ENCODE data around the gene TGFBR3.

Gene TGFBR3

GRCh38 chr1:91796390-91796654, 89.6 kb downstream of the TGFBR3 start:
- DNase-seq = no peak

DNA sequence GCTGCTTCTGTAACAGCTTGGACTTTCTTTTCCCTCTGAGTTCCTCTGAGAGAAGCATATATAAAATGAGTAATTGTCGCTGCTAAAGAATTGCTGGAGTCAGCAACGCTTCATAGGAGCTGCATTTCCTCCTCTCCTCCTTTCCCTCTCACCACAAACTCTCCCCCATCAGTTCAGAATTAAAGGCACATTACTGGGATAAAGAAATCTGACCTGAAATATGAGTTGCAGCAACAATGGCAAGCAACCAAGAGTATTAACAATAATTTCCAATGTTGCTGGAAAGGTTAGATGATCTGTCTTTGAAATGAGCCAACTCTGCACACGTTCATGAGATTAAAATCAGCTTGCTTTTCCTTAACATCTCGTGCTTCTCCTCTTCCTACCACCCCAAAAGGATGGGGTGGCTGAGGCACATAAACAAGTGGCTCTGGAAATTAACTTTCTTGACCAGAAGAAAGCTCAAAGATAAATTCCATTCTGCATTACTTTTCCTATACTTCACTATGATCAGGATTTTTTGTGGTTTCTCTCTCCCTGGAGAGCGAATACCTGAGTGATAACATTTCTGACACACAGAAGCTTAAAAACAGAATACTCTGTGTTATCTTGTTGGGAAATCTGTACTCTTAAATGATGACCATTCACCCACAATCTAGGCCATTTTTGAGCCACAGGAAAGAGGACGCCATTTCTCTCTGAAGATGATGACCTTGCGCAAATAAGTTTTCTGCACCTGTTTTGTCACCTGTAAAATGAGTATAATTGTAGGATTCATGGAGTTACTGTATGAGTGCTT, 90.2 kb downstream of the TGFBR3 start:
- no peak for DNase-seq

DNA sequence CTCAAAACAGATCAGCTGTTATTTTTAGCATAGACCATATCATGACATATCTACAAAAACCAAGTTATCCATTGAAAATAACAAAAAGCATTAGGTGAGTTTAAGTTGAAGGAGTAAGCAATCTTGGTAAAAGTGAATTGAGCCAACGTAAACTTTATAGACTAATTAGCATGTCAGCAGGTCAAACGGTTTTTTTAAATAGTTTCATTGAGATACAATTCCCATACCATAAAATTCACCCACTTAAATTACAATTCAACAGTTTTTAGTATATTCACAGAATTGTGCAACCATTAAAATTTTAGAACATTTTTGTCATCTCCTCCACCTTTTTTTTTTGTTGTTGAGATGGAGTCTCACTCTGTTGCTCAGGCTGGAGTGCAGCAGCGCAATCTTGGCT, 92.1 kb downstream of the TGFBR3 start:
- no peak for DNase-seq

GRCh38 chr1:91793189-91793588, 92.8 kb downstream of the TGFBR3 start:
- no peak for DNase-seq

DNA sequence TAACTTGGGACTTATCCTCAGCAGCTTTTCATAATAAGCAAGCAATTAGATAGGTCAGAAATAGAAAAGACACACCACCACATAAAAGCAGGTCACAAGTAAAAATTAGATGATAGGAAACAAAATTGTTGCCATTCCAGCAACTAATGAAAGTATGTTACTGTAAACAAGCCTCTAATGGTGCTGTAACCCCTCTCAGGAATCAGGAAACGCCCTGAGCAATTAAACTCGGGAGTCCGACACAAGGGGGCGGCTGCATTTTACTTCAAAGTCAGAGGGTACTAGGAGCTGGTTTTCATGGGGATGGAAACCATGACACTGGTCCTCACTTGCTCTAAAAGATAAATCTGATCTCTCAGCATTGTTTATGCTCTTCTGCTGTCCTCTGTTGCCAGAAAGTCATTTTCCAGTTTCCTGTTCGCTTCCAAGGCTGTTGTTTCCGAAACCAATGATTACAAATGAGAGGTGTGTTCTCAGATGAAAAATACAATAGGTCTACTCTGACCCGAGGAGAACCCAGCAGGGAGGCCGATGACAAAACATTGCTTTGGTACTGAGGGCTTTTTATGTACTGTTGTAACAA, 93.4 kb downstream of the TGFBR3 start:
- no peak for DNase-seq

GRCh38 chr1:91791691-91792488, 94.1 kb downstream of the TGFBR3 start:
- DNase-seq = no peak

DNA sequence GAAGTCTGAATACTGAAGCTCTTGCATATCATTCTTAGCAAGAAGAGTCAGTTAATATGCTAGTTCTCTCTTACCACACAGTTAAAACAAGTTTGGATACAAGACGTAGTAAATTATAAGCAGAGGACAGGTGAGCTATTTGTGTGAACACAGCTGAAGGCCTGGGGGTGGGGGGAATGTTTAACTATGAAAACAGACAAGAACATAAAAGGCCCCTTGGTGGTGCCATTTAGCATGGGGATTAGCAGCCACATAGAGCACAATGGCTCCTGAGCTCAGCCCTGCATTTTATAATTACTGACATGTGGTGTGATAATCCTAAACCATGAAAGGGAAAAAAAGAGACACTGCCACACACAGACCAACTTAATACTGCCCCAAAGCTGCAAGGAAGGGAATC, 94.8 kb downstream of the TGFBR3 start:
- DNase-seq = no peak

DNA sequence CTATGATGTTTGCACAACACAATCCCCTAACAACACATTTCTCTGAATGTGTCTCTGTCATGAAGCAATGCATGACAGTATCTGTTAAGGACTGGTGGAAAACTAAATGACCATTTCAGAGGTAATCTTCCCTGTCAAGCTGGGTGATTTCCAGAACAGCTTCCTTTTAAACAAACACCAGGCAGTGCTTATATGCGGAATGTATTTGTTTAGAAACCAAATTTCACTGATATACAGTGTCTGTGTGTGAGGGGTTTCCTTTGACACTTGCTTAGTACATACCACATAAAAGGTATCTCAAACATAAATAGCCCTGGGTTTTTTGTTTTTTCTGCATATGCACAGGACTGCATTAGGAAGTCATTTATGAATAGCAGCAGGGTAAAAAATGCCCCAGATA, 95.6 kb downstream of the TGFBR3 start:
- DNase-seq = no peak

DNA sequence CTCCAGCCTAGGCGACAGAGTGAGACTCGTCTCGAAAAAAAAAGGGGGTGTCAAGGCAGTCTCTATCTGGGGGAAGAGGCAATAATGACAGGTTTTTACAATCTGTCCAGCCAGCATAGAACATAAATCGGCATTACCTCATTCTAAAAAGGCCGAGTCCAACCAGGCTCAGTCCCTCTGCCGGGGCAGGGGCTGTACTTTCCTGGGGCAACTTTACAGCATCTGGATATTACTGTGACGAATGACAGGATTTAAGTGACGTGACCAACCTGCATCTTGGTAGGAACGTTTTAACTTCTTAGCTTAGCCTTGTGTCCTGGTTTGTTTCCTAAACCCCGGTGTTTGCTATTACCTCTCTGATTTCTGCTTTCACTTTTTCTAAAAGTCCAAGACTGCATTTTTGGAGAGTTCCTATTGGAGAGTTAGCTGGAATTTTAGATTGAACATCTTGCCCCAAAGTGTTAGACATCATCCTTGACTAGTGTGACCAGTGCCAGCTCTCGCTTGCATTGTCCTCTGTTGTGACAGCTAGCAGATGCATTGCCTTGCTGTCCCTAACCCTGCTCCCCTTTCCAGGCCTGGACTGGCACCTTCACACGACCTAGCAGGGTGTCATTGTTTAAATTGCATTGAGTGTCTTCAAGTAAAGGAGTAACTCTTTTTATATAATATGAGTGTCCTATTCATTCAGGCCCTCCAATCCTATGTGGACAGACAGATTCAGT, 96.5 kb downstream of the TGFBR3 start:
- DNase-seq = no peak

DNA sequence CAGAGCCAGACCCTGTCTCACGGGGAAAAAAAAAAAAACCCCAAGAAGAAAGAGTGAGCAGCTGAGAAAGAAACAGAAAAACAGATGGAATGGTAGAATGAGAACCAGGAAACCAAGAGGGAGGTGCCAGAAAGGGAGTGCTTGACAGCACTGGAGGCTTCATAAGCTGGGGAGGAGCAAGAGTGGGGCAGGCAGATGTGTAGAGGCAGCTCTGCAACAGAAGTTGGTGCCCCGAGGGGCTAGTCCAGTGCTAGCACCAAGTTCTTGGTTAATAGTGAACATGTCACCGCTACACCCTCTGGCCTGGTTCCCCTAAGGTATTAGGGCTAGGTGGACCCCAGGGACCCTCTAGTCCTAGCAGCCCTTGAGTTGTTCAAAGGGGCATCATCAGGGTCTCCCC, 98.0 kb downstream of the TGFBR3 start:
- no peak for DNase-seq

- DNase-seq = no peak
Measured at GRCh38 chr1:91784616-91785015, 101.3 kb downstream of the TGFBR3 start.

DNA sequence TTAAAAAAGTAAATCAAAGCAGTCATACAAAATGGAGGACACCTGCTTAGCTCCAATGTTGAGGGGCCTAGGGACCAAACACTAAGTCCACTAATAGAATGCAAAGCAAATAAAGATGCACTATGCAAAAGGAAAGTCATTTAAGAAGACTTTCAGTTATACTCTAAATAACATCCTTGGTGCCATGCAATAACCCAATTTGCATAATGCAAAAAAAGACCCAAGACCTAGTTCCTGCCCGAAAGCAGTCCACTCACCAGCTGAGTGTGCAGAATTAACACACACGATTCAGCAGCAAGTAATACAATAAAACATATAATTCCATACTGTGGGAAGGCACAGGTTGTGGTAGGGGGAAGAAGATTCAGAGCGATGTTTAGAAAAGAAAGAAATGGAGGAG, 101.8 kb downstream of the TGFBR3 start:
- no peak for DNase-seq

DNA sequence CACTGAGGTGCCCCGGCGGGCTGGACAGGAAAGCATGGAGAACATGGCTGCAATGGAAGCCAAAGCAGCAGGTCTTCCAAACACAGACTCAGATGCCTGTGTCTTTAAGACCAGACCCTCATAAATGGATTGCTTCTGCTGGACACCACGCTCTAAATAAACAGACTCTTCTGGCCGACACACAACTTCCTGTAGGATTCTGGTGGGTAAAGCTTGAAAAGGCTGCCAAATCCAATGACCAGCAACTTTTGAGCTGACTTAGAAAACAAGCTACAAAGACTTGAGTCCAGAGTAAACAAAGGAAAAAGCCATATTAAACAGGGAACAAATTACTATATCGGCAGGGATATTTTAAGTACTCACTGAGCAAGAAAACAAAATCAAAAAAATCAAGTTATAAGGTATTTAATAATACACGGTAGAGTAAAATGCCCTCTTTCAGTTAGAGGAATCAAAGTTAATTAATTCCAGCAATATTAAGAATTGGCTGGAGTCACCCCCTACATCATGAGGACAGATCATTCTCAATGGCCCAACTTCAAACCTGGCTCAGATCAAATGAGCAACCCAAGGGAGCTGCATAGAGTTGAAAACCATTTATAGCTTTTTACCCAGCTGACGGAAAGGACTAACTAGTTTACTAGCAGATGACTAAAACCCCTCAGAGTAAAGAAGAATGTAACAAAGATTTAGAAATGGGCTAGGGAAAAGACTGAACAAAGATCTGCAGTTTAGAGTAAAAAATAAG, 102.4 kb downstream of the TGFBR3 start:
- no peak for DNase-seq

DNA sequence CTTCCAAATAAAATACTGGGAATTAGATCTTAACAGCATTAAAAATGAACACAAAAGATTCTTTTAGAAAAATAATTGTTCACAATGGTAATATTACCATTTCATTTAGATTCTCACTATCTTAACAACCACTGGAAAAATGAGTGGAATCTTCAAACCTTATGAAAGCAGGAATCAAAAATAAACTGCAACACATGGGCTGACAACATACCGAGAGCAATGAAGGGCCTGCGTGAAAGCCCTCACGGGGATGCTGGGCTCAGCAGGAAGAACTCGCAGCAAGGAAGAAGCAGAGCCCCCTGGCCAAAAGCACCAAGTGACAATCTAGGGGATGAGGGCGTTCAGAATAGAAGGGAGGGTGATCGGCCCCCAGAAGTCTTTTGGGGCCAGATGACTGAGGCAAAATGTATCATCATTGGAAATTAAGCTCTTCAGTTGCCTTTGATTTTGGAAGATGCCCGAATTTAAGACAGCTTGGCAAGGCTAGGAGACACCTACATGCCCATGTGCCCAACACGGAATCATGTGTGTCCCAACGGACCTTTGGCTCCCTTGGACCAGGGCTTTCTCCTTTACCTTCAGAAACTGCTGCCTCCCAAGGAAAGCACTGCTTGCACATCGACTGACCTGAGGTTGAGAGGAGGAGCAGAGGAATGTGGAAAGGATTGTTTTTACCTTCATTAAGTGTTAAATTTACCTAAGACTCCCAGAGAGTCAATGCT, 103.9 kb downstream of the TGFBR3 start:
- no peak for DNase-seq

DNA sequence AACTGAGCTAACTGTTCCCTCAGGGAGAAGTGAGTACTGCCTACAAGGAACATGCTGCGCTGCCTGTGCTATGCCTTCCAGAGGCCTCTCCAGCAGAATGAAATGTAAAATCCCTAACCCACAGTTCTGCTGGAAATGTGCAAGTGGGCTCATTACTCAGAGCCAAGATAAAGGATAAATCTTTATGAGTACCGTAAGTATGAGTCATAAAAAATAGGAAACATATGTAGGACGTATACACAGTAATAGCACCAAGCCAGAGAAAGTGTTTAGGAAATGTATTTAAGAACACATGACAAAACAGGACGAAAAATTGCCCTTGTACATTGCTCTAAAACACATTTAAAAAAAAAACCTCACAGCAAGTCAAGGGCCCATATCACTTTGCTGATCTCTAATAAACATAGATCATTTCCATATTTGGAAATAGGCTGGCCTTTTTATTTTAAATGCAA, 104.6 kb downstream of the TGFBR3 start:
- no peak for DNase-seq

GRCh38 chr1:91779548-91780021, 106.4 kb downstream of the TGFBR3 start:
- DNase-seq = no peak

- DNase-seq = no peak
Measured at GRCh38 chr1:91778964-91779363, 107.0 kb downstream of the TGFBR3 start.

GRCh38 chr1:91777630-91778300, 108.2 kb downstream of the TGFBR3 start:
- DNase-seq = no peak

- no peak for DNase-seq
Measured at GRCh38 chr1:91777196-91777595, 108.8 kb downstream of the TGFBR3 start.

- DNase-seq = no peak
Measured at GRCh38 chr1:91776068-91776794, 109.7 kb downstream of the TGFBR3 start.

- DNase-seq = no peak
Measured at GRCh38 chr1:91775227-91775626, 110.7 kb downstream of the TGFBR3 start.

Measured in activated CD4-positive, alpha-beta T cell treated with anti-CD3 and anti-CD28 coated beads, Interleukin-2, amount 50 U/mL, for 1 hour (primary cell).